ENCODE results near the gene ZNF688.

DNA sequence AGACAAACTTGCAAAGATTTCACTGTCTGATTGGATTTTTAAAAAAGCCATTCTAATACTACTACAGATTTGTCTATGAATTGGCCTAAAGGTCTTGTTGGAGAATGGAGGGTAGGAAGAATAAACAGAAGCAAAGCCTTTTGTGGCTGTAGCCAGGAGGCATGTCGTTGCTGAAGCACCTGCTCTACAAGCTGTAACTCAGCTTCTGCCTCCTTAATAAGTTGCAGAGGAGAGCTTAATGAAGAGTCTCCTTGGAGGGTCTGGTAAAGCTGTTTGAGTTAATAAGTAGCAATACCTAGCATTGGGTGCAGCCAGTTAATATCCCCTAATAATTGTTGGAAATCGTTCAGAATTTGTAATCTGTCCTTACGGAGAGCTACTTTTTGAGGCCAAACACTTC lies 48.7 kb upstream of the ZNF688 start:
- TF ChIP-seq POLR2A (IDR thresholded peaks at IDR 0.05) = no peak
- TF ChIP-seq, protein P1, sequence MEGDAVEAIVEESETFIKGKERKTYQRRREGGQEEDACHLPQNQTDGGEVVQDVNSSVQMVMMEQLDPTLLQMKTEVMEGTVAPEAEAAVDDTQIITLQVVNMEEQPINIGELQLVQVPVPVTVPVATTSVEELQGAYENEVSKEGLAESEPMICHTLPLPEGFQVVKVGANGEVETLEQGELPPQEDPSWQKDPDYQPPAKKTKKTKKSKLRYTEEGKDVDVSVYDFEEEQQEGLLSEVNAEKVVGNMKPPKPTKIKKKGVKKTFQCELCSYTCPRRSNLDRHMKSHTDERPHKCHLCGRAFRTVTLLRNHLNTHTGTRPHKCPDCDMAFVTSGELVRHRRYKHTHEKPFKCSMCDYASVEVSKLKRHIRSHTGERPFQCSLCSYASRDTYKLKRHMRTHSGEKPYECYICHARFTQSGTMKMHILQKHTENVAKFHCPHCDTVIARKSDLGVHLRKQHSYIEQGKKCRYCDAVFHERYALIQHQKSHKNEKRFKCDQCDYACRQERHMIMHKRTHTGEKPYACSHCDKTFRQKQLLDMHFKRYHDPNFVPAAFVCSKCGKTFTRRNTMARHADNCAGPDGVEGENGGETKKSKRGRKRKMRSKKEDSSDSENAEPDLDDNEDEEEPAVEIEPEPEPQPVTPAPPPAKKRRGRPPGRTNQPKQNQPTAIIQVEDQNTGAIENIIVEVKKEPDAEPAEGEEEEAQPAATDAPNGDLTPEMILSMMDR (IDR thresholded peaks at IDR 0.05) = no peak
- no peak for TF ChIP-seq POLR2AphosphoS5 (IDR thresholded peaks at IDR 0.05)

Data from suprapubic skin (tissue), 4 donors.